Fibroblast of villous mesenchyme (primary cell): Measurements from ENCODE around the gene CDC14C. TPM values are rescaled to one million over a fixed set of nuclear protein-coding genes. Genes with fewer than 3 reads are reported as not detected.
A peak's percentile ranks its signal among the peaks of the same experiment; 100 is the strongest.
"Not testable (repeated sequence)": the region's sequence is repeated elsewhere in the genome, so short reads cannot be mapped to it uniquely, and the experiment has no call there.

ENCODE experiments used
- DNase-seq: peaks from one replicate; pipeline ENCODE4 v3.0.0-alpha.2; 2010; ENCODE audit warnings: low read depth
- H3K4me3 ChIP-seq: 2 replicates; pipeline ENCODE4 v1.5.1; 2011; ENCODE audit warnings: low read depth, mild to moderate bottlenecking, low read length
- total RNA-seq: library from RNA; depleted of rRNA; stranded (reverse); fragments of >200 nt; gene quantifications from 2 replicates; pipeline ENCODE4 v1.2.3, GENCODE V29; 2012
- TF ChIP-seq, protein P1 (sequence below): IDR thresholded peaks from 2 replicates; pipeline ENCODE4 v1.5.1; 2012; ENCODE audit warnings: low read depth, mild to moderate bottlenecking, low read length; ENCODE audit not compliant: insufficient read depth

The CDC14C gene
- total RNA-seq, 1 donor = under 0.01 TPM

- TF ChIP-seq, protein P1, sequence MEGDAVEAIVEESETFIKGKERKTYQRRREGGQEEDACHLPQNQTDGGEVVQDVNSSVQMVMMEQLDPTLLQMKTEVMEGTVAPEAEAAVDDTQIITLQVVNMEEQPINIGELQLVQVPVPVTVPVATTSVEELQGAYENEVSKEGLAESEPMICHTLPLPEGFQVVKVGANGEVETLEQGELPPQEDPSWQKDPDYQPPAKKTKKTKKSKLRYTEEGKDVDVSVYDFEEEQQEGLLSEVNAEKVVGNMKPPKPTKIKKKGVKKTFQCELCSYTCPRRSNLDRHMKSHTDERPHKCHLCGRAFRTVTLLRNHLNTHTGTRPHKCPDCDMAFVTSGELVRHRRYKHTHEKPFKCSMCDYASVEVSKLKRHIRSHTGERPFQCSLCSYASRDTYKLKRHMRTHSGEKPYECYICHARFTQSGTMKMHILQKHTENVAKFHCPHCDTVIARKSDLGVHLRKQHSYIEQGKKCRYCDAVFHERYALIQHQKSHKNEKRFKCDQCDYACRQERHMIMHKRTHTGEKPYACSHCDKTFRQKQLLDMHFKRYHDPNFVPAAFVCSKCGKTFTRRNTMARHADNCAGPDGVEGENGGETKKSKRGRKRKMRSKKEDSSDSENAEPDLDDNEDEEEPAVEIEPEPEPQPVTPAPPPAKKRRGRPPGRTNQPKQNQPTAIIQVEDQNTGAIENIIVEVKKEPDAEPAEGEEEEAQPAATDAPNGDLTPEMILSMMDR = no peak
- peak; percentile 69 for DNase-seq
Measured at GRCh38 chr7:48899932-48900331, 24.4 kb upstream of the CDC14C start.

GRCh38 chr7:48901966-48902365 lies 22.4 kb upstream of the CDC14C start:
- no peak for DNase-seq
- TF ChIP-seq, protein P1 = no peak
- H3K4me3 ChIP-seq = no peak overlapping the region

More at GRCh38 chr7:48899932-48900331, 24.4 kb upstream of the CDC14C start:
- no peak overlapping the region for H3K4me3 ChIP-seq

DNA sequence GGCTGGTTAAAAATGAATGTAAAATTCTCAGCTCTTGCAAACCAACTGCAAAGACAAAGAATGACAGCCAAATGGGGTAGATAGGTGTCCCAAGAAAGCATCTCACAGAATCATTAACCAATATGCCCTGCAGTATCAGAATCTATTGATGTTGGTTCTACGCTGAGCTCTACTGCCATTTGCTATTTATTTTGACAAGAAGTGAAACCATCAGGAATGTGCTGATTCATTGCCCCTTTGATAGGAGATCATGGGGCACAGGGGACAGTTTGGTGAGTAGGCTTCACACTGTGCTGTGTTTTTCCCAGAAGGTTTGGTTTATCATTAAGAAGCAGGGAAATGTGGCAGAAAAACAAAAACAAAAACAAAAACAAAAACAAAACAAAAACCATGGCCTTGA lies 19.4 kb upstream of the CDC14C start:
- no peak for DNase-seq
- TF ChIP-seq, protein P1 = no peak
- H3K4me3 ChIP-seq = no peak overlapping the region

DNA sequence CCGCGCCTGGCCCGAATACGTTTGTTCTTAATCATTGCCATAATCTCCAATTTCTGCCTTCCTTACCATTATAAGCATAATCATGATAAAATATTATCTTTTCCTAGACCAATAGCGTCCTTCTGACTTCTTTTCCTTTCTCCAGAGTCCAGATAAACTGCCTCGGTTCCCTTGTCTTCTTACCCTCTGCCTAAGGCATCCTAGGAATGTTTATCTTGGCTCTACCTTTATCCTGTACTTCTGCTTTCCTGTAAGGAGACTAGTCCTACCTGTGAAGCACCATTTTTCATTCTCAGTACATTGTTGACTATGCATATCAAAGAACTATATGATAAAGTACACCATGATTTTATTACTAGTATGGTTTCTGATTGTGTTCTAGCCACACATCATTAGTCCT lies 18.7 kb upstream of the CDC14C start:
- not testable (repeated sequence) for H3K4me3 ChIP-seq, DNase-seq

- not testable (repeated sequence) for H3K4me3 ChIP-seq, DNase-seq
Measured at GRCh38 chr7:48909887-48910286, 14.5 kb upstream of the CDC14C start.

DNA sequence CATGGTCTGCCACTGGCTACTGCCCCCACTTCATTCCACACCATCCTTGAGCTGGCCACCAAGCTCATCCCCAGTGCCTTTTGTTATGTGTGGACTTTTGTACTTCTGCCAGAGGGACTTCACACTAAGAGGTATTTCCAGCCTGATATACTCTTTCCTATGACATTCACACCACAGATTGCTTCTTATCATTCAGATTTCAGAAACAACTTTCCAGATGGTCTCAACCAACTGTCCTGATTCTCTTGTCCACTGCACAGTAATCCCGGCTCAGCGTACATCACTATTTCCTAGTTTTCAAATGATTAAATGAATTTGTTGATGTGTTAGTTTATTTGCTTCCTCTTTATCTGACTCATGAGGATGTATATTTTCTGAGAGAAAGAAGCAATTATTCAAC lies 7.1 kb downstream of the CDC14C start:
- no peak for DNase-seq
- TF ChIP-seq, protein P1 = no peak
- H3K4me3 ChIP-seq = no peak overlapping the region

GRCh38 chr7:48932126-48932910 lies 8.0 kb downstream of the CDC14C start:
- TF ChIP-seq, protein P1 = no peak
- no peak overlapping the region for H3K4me3 ChIP-seq
- no peak for DNase-seq

- H3K4me3 ChIP-seq = no peak overlapping the region
- TF ChIP-seq, protein P1 = no peak
- no peak for DNase-seq
Measured at GRCh38 chr7:48933549-48934085, 9.3 kb downstream of the CDC14C start.
